ENCODE measurements around the gene UBE2U.

- TF ChIP-seq FOXP1 (CRISPR knock-in tag; IDR thresholded peaks at IDR 0.05; ENCODE audit: borderline replicate concordance) (no peak), JUN (CRISPR knock-in tag; IDR thresholded peaks at IDR 0.05) (no peak), ZNF396 (CRISPR knock-in tag; IDR thresholded peaks at IDR 0.05; ENCODE audit: borderline replicate concordance) (no peak), CTCF (IDR thresholded peaks at IDR 0.05) (no peak), E2F4 (CRISPR knock-in tag; IDR thresholded peaks at IDR 0.05; ENCODE audit: borderline replicate concordance, low read depth) (no peak), CREB1 (CRISPR knock-in tag; IDR thresholded peaks at IDR 0.05) (no peak), USF2 (CRISPR knock-in tag; IDR thresholded peaks at IDR 0.05) (no peak), ZNF281 (CRISPR knock-in tag; IDR thresholded peaks at IDR 0.05) (no peak), MAX (CRISPR knock-in tag; IDR thresholded peaks at IDR 0.05) (no peak), ZNF512 (CRISPR knock-in tag; IDR thresholded peaks at IDR 0.05; ENCODE audit: borderline replicate concordance) (no peak)
Observed at GRCh38 chr1:64293820-64294219, 90.4 kb downstream of the UBE2U start.
